GM23338 (cell line): Measurements from ENCODE around the gene LYG2. TPM values are rescaled to one million over a fixed set of nuclear protein-coding genes. Genes with fewer than 3 reads are reported as not detected.

Experiments used
- ATAC-seq: fragments of 200-7000 bp; cut with Tn5 transposase; 3 replicates; pipeline ENCODE4 v1.9.1; 2020
- DNase-seq: peaks from one replicate; pipeline ENCODE4 v3.0.0-alpha.2; 2015; ENCODE audit warnings: low spot score
- H2AFZ ChIP-seq: fragments of 200-600 bp; sonication (generic); 2 replicates; pipeline ENCODE4 v1.8.0; 2016; ENCODE audit warnings: antibody characterized with exemption, mild to moderate bottlenecking, moderate library complexity
- H3F3A ChIP-seq: fragments of 200-600 bp; sonication (generic); replicated peaks from 2 replicates; pipeline ENCODE4 v1.8.0; 2017; ENCODE audit warnings: antibody characterized with exemption, mixed run types, low read depth
- H3K27ac ChIP-seq: fragments of 200-600 bp; sonication (generic); 2 replicates; pipeline ENCODE4 v1.6.1; 2016; ENCODE audit warnings: low read depth
- H3K27me3 ChIP-seq: fragments of 200-600 bp; sonication (generic); 2 replicates; pipeline ENCODE4 v1.8.0; 2016; ENCODE audit warnings: mild to moderate bottlenecking, mixed run types, moderate library complexity; ENCODE audit not compliant: insufficient read depth
- H3K36me3 ChIP-seq: fragments of 200-600 bp; sonication (generic); 2 replicates; pipeline ENCODE4 v1.8.0; 2016; ENCODE audit warnings: mild to moderate bottlenecking; ENCODE audit not compliant: insufficient read depth
- H3K4me1 ChIP-seq: fragments of 200-600 bp; sonication (generic); 2 replicates; pipeline ENCODE4 v1.8.0; 2016; ENCODE audit warnings: mild to moderate bottlenecking, moderate library complexity; ENCODE audit not compliant: insufficient read depth
- H3K4me2 ChIP-seq: fragments of 200-600 bp; sonication (generic); 2 replicates; pipeline ENCODE4 v1.7.1; 2017; ENCODE audit warnings: mixed run types
- H3K4me3 ChIP-seq: fragments of 200-600 bp; sonication (generic); 2 replicates; pipeline ENCODE4 v1.6.1; 2016; ENCODE audit warnings: mixed run types
- H3K79me2 ChIP-seq: fragments of 200-600 bp; sonication (generic); replicated peaks from 2 replicates; pipeline ENCODE4 v1.8.0; 2017; ENCODE audit warnings: mild to moderate bottlenecking; ENCODE audit not compliant: insufficient read depth
- H3K9me2 ChIP-seq: fragments of 200-600 bp; sonication (generic); 2 replicates; pipeline ENCODE4 v1.8.0; 2017; ENCODE audit not compliant: insufficient read depth
- H4K20me1 ChIP-seq: fragments of 200-600 bp; sonication (generic); replicated peaks from 2 replicates; pipeline ENCODE4 v1.8.0; 2017; ENCODE audit warnings: mild to moderate bottlenecking; ENCODE audit not compliant: insufficient read depth
- H3K27ac Mint-ChIP-seq: 2 replicates; pipeline ENCODE4 v1.8.0; 2020; ENCODE audit warnings: inconsistent platforms, mild to moderate bottlenecking, moderate library complexity, mixed read lengths
- H3K27me3 Mint-ChIP-seq: 3 replicates; pipeline ENCODE4 v1.8.0; 2022; ENCODE audit warnings: low read depth, mild to moderate bottlenecking, moderate library complexity, mixed read lengths, inconsistent platforms; ENCODE audit not compliant: insufficient read depth, poor library complexity
- H3K36me3 Mint-ChIP-seq: 3 replicates; pipeline ENCODE4 v1.8.0; 2021; ENCODE audit warnings: low read depth, mild to moderate bottlenecking, inconsistent platforms, moderate library complexity, mixed read lengths
- H3K4me1 Mint-ChIP-seq: 3 replicates; pipeline ENCODE4 v1.8.0; 2020; ENCODE audit warnings: mild to moderate bottlenecking, inconsistent platforms, mixed read lengths
- H3K4me3 Mint-ChIP-seq: 3 replicates; pipeline ENCODE4 v1.8.0; 2021; ENCODE audit warnings: moderate library complexity, mild to moderate bottlenecking, inconsistent platforms, mixed read lengths
- H3K9me3 Mint-ChIP-seq: 3 replicates; pipeline ENCODE4 v1.8.0; 2020; ENCODE audit warnings: moderate library complexity, mild to moderate bottlenecking, inconsistent platforms, mixed read lengths
- CREB1 ChIP-seq: fragments of 250-450 bp; sonication (Bioruptor Pico); IDR thresholded peaks from 2 replicates; pipeline ENCODE4 v1.5.0; 2020; ENCODE audit warnings: low read depth, mild to moderate bottlenecking, moderate library complexity
- EZH2 ChIP-seq: fragments of 200-600 bp; sonication (generic); IDR thresholded peaks from one replicate; pipeline ENCODE4 v1.8.0; 2017; ENCODE audit warnings: antibody characterized with exemption, mild to moderate bottlenecking, low read depth; ENCODE audit not compliant: unreplicated experiment
- EZH2phosphoT487 ChIP-seq: fragments of 200-600 bp; sonication (generic); IDR thresholded peaks from one replicate; pipeline ENCODE4 v1.8.1; 2018; ENCODE audit warnings: antibody characterized with exemption; ENCODE audit not compliant: unreplicated experiment
- JUNB ChIP-seq: IDR thresholded peaks from one replicate; pipeline ENCODE4 v1.6.1; 2016; ENCODE audit warnings: antibody characterized with exemption; ENCODE audit not compliant: unreplicated experiment
- NANOG ChIP-seq: IDR thresholded peaks from 2 replicates; pipeline ENCODE4 v1.6.1; 2016; ENCODE audit warnings: antibody characterized with exemption, borderline replicate concordance
- POLR2AphosphoS5 ChIP-seq: IDR thresholded peaks from 2 replicates; pipeline ENCODE4 v1.6.1; 2016; ENCODE audit warnings: antibody characterized with exemption, low read depth
- STAT1 ChIP-seq: IDR thresholded peaks from one replicate; pipeline ENCODE4 v1.6.1; 2016; ENCODE audit warnings: antibody characterized with exemption; ENCODE audit not compliant: unreplicated experiment
- ZNF114 ChIP-seq: fragments of 250-450 bp; sonication (Bioruptor Pico); IDR thresholded peaks from 2 replicates; pipeline ENCODE4 v1.5.0; 2020; ENCODE audit warnings: mild to moderate bottlenecking, moderate library complexity
- ZNF331 ChIP-seq: fragments of 250-450 bp; sonication (Bioruptor Pico); IDR thresholded peaks from 2 replicates; pipeline ENCODE4 v1.5.0; 2020; ENCODE audit warnings: low read depth, mild to moderate bottlenecking, moderate library complexity
- polyA plus RNA-seq: library from polyadenylated mRNA; unstranded; fragments of >200 nt; fragmentation: Nextera tagmentation; extraction: Ambion mirVana; gene quantifications from 2 replicates; pipeline ENCODE4 v1.2.1, GENCODE V29; 2016
- total RNA-seq: library from RNA; depleted of rRNA; stranded (reverse); fragments of >200 nt; shearing (Covaris generic); gene quantifications from 2 replicates; pipeline ENCODE4 v1.2.3, GENCODE V29; 2014
- TF ChIP-seq, protein P1 (sequence below): IDR thresholded peaks from 2 replicates; pipeline ENCODE4 v1.6.1; 2016; ENCODE audit warnings: antibody characterized with exemption
- TF ChIP-seq, protein P2 (sequence below): fragments of 250-450 bp; sonication (Bioruptor Pico); IDR thresholded peaks from 2 replicates; pipeline ENCODE4 v1.5.0; 2020; ENCODE audit warnings: mild to moderate bottlenecking, moderate library complexity
- TF ChIP-seq, protein P3 (sequence below), 2 experiments: fragments of 200-600 bp in 1 of 2; sonication (generic) in 1 of 2; conservative IDR thresholded peaks; 2 replicates each; pipeline versions ENCODE4 v1.5.1 to v1.6.1; 2016 to 2017; ENCODE audit warnings: antibody characterized with exemption in 2 of 2, low read depth in 2 of 2, mild to moderate bottlenecking in 2 of 2, moderate library complexity in 1 of 2
- TF ChIP-seq, protein P4 (sequence below): IDR thresholded peaks from one replicate; pipeline ENCODE4 v1.6.1; 2018; ENCODE audit warnings: antibody characterized with exemption; ENCODE audit not compliant: unreplicated experiment

The LYG2 gene
- total and polyA plus RNA-seq, 2 experiments from 2014 or later, result 0.99 TPM; not detected in 1

DNA sequence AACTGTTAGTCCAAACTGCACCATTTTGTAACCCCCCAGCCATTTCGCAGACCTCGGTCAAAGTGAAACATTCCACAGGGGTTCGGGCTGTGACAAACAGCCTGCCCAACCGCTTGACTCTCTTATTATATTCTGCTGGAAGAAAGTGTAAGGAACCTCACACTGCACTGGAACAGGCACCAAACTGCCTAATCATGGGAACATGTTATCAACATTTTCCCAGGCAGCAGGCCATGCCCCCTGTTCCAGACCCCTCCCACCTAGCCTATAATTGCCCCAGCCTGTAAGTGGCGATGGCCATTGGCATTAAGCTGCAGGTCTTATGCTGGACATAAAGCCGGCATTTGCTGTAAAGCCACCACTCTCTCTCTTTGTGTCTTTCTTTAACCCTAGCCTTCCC is 16.9 kb downstream of the LYG2 start:
- Mint-ChIP-seq H3K27ac (no peak overlapping the region), H3K27me3 (peaks cover 4% of the 10 kb centered on the region), H3K36me3 (no peaks in the 10 kb centered on the region), H3K9me3 (peaks cover 14% of the 10 kb centered on the region), H3K4me3 (no peak overlapping the region), H3K4me1 (no peaks in the 10 kb centered on the region)
- TF ChIP-seq POLR2AphosphoS5 (no peak), ZNF114 (no peak), STAT1 (no peak), EZH2 (no peak), JUNB (no peak), ZNF331 (CRISPR knock-in tag) (no peak), CREB1 (CRISPR knock-in tag) (no peak), EZH2phosphoT487 (no peak), NANOG (no peak)
- TF ChIP-seq, protein P1, sequence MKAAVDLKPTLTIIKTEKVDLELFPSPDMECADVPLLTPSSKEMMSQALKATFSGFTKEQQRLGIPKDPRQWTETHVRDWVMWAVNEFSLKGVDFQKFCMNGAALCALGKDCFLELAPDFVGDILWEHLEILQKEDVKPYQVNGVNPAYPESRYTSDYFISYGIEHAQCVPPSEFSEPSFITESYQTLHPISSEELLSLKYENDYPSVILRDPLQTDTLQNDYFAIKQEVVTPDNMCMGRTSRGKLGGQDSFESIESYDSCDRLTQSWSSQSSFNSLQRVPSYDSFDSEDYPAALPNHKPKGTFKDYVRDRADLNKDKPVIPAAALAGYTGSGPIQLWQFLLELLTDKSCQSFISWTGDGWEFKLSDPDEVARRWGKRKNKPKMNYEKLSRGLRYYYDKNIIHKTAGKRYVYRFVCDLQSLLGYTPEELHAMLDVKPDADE, result no peak
- TF ChIP-seq, protein P2, sequence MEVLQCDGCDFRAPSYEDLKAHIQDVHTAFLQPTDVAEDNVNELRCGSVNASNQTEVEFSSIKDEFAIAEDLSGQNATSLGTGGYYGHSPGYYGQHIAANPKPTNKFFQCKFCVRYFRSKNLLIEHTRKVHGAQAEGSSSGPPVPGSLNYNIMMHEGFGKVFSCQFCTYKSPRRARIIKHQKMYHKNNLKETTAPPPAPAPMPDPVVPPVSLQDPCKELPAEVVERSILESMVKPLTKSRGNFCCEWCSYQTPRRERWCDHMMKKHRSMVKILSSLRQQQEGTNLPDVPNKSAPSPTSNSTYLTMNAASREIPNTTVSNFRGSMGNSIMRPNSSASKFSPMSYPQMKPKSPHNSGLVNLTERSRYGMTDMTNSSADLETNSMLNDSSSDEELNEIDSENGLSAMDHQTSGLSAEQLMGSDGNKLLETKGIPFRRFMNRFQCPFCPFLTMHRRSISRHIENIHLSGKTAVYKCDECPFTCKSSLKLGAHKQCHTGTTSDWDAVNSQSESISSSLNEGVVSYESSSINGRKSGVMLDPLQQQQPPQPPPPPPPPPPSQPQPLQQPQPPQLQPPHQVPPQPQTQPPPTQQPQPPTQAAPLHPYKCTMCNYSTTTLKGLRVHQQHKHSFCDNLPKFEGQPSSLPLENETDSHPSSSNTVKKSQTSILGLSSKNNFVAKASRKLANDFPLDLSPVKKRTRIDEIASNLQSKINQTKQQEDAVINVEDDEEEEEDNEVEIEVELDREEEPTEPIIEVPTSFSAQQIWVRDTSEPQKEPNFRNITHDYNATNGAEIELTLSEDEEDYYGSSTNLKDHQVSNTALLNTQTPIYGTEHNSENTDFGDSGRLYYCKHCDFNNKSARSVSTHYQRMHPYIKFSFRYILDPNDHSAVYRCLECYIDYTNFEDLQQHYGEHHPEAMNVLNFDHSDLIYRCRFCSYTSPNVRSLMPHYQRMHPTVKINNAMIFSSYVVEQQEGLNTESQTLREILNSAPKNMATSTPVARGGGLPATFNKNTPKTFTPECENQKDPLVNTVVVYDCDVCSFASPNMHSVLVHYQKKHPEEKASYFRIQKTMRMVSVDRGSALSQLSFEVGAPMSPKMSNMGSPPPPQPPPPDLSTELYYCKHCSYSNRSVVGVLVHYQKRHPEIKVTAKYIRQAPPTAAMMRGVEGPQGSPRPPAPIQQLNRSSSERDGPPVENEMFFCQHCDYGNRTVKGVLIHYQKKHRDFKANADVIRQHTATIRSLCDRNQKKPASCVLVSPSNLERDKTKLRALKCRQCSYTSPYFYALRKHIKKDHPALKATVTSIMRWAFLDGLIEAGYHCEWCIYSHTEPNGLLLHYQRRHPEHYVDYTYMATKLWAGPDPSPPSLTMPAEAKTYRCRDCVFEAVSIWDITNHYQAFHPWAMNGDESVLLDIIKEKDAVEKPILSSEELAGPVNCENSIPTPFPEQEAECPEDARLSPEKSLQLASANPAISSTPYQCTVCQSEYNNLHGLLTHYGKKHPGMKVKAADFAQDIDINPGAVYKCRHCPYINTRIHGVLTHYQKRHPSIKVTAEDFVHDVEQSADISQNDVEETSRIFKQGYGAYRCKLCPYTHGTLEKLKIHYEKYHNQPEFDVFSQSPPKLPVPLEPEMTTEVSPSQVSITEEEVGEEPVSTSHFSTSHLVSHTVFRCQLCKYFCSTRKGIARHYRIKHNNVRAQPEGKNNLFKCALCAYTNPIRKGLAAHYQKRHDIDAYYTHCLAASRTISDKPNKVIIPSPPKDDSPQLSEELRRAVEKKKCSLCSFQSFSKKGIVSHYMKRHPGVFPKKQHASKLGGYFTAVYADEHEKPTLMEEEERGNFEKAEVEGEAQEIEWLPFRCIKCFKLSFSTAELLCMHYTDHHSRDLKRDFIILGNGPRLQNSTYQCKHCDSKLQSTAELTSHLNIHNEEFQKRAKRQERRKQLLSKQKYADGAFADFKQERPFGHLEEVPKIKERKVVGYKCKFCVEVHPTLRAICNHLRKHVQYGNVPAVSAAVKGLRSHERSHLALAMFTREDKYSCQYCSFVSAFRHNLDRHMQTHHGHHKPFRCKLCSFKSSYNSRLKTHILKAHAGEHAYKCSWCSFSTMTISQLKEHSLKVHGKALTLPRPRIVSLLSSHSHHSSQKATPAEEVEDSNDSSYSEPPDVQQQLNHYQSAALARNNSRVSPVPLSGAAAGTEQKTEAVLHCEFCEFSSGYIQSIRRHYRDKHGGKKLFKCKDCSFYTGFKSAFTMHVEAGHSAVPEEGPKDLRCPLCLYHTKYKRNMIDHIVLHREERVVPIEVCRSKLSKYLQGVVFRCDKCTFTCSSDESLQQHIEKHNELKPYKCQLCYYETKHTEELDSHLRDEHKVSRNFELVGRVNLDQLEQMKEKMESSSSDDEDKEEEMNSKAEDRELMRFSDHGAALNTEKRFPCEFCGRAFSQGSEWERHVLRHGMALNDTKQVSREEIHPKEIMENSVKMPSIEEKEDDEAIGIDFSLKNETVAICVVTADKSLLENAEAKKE, result no peak
- TF ChIP-seq, protein P3, sequence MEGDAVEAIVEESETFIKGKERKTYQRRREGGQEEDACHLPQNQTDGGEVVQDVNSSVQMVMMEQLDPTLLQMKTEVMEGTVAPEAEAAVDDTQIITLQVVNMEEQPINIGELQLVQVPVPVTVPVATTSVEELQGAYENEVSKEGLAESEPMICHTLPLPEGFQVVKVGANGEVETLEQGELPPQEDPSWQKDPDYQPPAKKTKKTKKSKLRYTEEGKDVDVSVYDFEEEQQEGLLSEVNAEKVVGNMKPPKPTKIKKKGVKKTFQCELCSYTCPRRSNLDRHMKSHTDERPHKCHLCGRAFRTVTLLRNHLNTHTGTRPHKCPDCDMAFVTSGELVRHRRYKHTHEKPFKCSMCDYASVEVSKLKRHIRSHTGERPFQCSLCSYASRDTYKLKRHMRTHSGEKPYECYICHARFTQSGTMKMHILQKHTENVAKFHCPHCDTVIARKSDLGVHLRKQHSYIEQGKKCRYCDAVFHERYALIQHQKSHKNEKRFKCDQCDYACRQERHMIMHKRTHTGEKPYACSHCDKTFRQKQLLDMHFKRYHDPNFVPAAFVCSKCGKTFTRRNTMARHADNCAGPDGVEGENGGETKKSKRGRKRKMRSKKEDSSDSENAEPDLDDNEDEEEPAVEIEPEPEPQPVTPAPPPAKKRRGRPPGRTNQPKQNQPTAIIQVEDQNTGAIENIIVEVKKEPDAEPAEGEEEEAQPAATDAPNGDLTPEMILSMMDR (conservative IDR thresholded peaks at IDR 0.05; ENCODE audit: low read depth in 2 of 2), result no peak
- TF ChIP-seq, protein P4, sequence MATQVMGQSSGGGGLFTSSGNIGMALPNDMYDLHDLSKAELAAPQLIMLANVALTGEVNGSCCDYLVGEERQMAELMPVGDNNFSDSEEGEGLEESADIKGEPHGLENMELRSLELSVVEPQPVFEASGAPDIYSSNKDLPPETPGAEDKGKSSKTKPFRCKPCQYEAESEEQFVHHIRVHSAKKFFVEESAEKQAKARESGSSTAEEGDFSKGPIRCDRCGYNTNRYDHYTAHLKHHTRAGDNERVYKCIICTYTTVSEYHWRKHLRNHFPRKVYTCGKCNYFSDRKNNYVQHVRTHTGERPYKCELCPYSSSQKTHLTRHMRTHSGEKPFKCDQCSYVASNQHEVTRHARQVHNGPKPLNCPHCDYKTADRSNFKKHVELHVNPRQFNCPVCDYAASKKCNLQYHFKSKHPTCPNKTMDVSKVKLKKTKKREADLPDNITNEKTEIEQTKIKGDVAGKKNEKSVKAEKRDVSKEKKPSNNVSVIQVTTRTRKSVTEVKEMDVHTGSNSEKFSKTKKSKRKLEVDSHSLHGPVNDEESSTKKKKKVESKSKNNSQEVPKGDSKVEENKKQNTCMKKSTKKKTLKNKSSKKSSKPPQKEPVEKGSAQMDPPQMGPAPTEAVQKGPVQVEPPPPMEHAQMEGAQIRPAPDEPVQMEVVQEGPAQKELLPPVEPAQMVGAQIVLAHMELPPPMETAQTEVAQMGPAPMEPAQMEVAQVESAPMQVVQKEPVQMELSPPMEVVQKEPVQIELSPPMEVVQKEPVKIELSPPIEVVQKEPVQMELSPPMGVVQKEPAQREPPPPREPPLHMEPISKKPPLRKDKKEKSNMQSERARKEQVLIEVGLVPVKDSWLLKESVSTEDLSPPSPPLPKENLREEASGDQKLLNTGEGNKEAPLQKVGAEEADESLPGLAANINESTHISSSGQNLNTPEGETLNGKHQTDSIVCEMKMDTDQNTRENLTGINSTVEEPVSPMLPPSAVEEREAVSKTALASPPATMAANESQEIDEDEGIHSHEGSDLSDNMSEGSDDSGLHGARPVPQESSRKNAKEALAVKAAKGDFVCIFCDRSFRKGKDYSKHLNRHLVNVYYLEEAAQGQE, result no peak
- no peak for DNase-seq
- 0 out of 2 replicates have a peak, but pooled peaks cover 4% of the 10 kb centered on the region for H3K9me2 ChIP-seq
- H3K4me2 ChIP-seq, result no peak overlapping the region
- H2AFZ ChIP-seq, result no peak overlapping the region
- no peaks in the 10 kb centered on the region for H3K27me3 ChIP-seq
- no peak for ATAC-seq
- H3F3A ChIP-seq, result no peaks in the 10 kb centered on the region
- H3K36me3 ChIP-seq, result no peaks in the 10 kb centered on the region
- H3K4me3 ChIP-seq, result no peak overlapping the region
- no peaks in the 10 kb centered on the region for H3K4me1 ChIP-seq
- H3K27ac ChIP-seq, result no peak overlapping the region
- H3K79me2 ChIP-seq, result no peaks in the 10 kb centered on the region
- H4K20me1 ChIP-seq, result no peaks in the 10 kb centered on the region
